ENCODE data around the gene PRKCG.

The PRKCG gene

DNA sequence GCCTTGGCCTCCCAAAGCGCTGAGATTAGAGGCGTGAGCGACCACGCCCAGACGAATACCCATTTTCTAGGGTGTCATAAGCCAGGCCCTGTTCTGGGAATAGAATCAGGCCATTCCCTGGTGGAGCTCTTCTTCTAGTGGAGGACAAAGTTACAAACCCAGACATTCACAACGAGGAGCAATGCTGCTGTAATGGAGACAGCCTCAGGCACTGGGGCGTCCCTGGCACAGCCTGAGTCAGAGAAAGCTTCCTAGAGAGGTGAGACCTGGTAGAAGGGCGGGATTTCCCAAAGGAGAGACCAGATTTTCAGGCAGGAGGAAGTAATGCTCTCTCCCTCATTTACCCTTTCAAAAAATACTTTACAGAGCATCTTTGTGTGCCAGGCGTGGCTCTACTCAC lies 12.7 kb downstream of the PRKCG start:
- TF ChIP-seq, protein P1, sequence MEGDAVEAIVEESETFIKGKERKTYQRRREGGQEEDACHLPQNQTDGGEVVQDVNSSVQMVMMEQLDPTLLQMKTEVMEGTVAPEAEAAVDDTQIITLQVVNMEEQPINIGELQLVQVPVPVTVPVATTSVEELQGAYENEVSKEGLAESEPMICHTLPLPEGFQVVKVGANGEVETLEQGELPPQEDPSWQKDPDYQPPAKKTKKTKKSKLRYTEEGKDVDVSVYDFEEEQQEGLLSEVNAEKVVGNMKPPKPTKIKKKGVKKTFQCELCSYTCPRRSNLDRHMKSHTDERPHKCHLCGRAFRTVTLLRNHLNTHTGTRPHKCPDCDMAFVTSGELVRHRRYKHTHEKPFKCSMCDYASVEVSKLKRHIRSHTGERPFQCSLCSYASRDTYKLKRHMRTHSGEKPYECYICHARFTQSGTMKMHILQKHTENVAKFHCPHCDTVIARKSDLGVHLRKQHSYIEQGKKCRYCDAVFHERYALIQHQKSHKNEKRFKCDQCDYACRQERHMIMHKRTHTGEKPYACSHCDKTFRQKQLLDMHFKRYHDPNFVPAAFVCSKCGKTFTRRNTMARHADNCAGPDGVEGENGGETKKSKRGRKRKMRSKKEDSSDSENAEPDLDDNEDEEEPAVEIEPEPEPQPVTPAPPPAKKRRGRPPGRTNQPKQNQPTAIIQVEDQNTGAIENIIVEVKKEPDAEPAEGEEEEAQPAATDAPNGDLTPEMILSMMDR (conservative IDR thresholded peaks at IDR 0.05; ENCODE audit: low read depth, low read length) = no peak
- DNase-seq (ENCODE audit: low read depth) = no peak
- H3K4me3 ChIP-seq (ENCODE audit: low read depth, low read length) = no peak overlapping the region

DNA sequence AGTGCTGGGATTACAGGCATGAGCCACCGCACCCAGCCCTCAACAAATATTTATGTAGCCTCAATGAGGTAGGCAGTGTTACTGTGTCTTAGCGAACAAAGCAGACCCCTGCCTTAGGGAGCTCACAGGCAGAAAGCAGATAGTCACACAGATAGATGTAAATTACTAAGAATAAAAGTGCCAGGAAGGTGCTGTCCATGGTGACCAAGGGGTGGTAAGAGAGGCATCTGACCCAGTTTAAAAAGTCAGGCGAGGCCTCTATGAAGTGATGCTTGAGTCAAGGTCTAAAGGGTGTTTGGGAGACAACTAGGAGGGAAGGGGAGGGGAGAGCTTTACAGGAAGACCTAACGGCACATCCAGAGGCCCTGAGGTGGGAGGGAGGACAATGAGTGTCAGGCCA lies 14.7 kb downstream of the PRKCG start:
- no peak for DNase-seq (ENCODE audit: low read depth)
- H3K4me3 ChIP-seq (ENCODE audit: low read depth, low read length) = no peak overlapping the region
- TF ChIP-seq, protein P1 (conservative IDR thresholded peaks at IDR 0.05; ENCODE audit: low read depth, low read length) = no peak

DNA sequence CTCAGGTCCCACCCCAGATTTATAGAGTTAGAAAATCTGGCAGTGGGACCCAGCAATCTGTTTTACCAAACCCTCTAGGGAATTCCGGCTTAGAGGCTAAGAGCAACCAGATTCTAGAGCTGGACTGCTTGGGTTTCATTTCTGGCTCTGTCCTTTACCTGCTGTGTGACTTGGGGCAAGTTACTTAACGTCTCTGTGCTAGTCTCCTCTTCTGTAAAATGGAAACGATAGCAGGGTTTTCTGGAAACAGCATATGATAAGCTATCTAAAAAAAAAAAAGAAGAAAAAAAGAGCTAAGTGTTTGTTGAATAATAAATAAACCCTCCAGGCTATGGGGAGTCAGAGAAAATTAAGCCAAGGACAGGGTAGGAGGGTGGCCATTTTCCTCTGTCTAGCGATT lies 15.5 kb downstream of the PRKCG start:
- no peak overlapping the region for H3K4me3 ChIP-seq (ENCODE audit: low read depth, low read length)
- no peak for DNase-seq (ENCODE audit: low read depth)
- TF ChIP-seq, protein P1 (conservative IDR thresholded peaks at IDR 0.05; ENCODE audit: low read depth, low read length) = no peak

DNA sequence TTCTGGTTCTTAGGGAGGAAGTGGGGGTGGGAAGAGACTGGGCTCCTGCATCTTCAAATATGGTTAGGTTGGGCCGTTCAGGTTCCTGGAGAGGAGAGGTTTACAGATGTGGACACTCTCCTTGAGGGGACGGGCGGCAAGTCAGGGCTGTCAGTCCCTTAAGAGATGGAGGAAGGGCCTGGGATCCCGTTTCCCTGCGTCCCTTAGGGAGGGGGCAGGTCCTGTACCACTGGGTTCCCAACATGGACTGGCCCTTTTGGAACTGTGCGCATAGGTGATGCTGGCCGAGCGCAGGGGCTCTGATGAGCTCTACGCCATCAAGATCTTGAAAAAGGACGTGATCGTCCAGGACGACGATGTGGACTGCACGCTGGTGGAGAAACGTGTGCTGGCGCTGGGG lies 16.2 kb downstream of the PRKCG start:
- H3K4me3 ChIP-seq (ENCODE audit: low read depth, low read length) = no peak overlapping the region
- no peak for DNase-seq (ENCODE audit: low read depth)
- TF ChIP-seq, protein P1 (conservative IDR thresholded peaks at IDR 0.05; ENCODE audit: low read depth, low read length) = no peak

DNA sequence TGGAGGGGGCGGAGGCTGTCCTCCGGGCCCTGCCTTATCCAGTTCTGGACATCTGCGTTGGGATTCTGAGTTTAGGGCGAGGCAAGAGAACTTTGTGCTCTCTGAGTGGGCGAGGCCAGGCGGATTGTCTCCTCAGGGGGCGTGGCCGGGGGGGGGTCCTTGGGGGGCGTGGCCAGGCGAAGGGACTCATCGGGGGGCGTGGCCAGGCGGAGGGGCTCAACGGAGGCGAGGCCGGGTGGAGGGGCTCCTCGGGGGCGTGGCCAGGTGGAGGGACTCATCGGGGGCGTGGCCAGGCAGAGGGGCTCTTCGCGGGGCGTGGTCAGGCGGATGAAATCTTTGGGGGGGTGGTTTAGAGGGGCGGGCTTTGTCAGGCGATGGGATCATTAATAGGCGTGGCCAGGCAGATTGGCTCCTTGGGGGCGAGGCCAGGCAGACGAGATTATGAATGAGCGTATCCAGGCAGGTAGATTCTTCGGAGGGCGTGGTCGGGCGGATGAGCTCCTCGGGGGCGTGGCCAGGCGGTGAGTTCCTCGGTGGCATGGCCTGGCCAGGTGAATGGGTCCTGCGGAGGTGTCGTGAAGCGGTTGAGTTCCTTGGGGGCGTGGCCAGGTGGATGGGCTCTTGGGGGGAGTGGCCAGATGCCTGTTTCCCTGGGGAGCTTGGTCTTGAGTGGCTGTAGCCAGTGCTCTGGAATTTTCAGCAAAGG lies 16.8 kb downstream of the PRKCG start:
- TF ChIP-seq, protein P1 (conservative IDR thresholded peaks at IDR 0.05; ENCODE audit: low read depth, low read length) = no peak
- no peak for DNase-seq (ENCODE audit: low read depth)
- no peak overlapping the region for H3K4me3 ChIP-seq (ENCODE audit: low read depth, low read length)

DNA sequence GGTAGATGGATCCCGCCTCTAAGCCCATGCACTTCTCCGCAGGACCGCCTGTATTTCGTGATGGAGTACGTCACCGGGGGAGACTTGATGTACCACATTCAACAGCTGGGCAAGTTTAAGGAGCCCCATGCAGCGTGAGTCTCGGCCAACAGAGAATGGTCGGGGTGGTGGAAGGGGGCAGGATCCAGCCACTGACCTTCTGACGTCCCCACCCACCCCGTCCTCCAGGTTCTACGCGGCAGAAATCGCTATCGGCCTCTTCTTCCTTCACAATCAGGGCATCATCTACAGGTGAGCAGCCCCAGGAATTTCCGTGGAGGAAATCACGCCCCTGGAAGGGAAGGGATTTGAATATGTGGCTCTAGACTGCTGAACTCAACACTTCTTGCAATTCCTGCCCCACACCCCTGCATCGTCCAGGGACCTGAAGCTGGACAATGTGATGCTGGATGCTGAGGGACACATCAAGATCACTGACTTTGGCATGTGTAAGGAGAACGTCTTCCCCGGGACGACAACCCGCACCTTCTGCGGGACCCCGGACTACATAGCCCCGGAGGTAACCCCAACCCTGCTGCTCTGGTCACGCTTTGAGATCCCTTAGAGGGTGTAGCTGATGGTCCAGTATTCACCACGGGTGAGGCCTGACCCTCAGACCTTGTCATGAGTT lies 18.3 kb downstream of the PRKCG start:
- no peak for DNase-seq (ENCODE audit: low read depth)
- TF ChIP-seq, protein P1 (conservative IDR thresholded peaks at IDR 0.05; ENCODE audit: low read depth, low read length) = no peak
- H3K4me3 ChIP-seq (ENCODE audit: low read depth, low read length) = no peak overlapping the region
